H9 (cell line): Measurements from ENCODE around the gene DDI1. TPM values are rescaled to one million over a fixed set of nuclear protein-coding genes. Genes with fewer than 3 reads are reported as not detected.

ENCODE experiments used
- DNase-seq: peaks from one replicate; pipeline ENCODE4 v3.0.0-alpha.2; 2017
- H2AFZ ChIP-seq: one replicate; pipeline ENCODE4 v1.6.1; 2013; ENCODE audit warnings: mild to moderate bottlenecking, low read length, control low read depth, moderate library complexity
- H2AK5ac ChIP-seq: 2 replicates; pipeline ENCODE4 v1.6.1; 2013; ENCODE audit warnings: low read length, control low read depth, mixed read lengths; ENCODE audit not compliant: insufficient read length
- H2BK120ac ChIP-seq: one replicate; pipeline ENCODE4 v1.6.1; 2013; ENCODE audit warnings: low read depth, mild to moderate bottlenecking, low read length, control low read depth, inconsistent platforms; ENCODE audit not compliant: poor library complexity, severe bottlenecking
- H2BK12ac ChIP-seq: 2 replicates; pipeline ENCODE4 v1.6.1; 2013; ENCODE audit warnings: low read length, control low read depth, mixed read lengths, low read depth; ENCODE audit not compliant: insufficient read length
- H2BK15ac ChIP-seq: 2 replicates; pipeline ENCODE4 v1.6.1; 2013; ENCODE audit warnings: low read depth, low read length, control low read depth
- H2BK20ac ChIP-seq: one replicate; pipeline ENCODE4 v1.6.1; 2013; ENCODE audit warnings: low read depth, mild to moderate bottlenecking, low read length, control low read depth, inconsistent platforms; ENCODE audit not compliant: poor library complexity, severe bottlenecking
- H2BK5ac ChIP-seq: 2 replicates; pipeline ENCODE4 v1.6.1; 2013; ENCODE audit warnings: low read length, control low read depth, mixed read lengths; ENCODE audit not compliant: insufficient read length
- H3K14ac ChIP-seq: 2 replicates; pipeline ENCODE4 v1.6.1; 2013; ENCODE audit warnings: low read length, control low read depth; ENCODE audit not compliant: insufficient read depth
- H3K18ac ChIP-seq: 2 replicates; pipeline ENCODE4 v1.6.1; 2013; ENCODE audit warnings: low read depth, mild to moderate bottlenecking, mixed read lengths, low read length, control low read depth; ENCODE audit not compliant: insufficient read length
- H3K23ac ChIP-seq: 2 replicates; pipeline ENCODE4 v1.6.1; 2013; ENCODE audit warnings: low read length, control low read depth, mixed read lengths, low read depth; ENCODE audit not compliant: insufficient read length
- H3K23me2 ChIP-seq: 2 replicates; pipeline ENCODE4 v1.6.1; 2013; ENCODE audit warnings: low read depth, mild to moderate bottlenecking, mixed read lengths, low read length, control low read depth; ENCODE audit not compliant: insufficient read length, poor library complexity, severe bottlenecking
- H3K27ac ChIP-seq: 2 replicates; pipeline ENCODE4 v1.5.1; 2013; ENCODE audit warnings: low read length, control low read depth, mixed read lengths, low read depth; ENCODE audit not compliant: insufficient read length
- H3K27me3 ChIP-seq: 2 replicates; pipeline ENCODE4 v1.6.1; 2013; ENCODE audit warnings: low read length, control low read depth, inconsistent platforms; ENCODE audit not compliant: insufficient read depth
- H3K4ac ChIP-seq: 2 replicates; pipeline ENCODE4 v1.6.1; 2013; ENCODE audit warnings: low read depth, mild to moderate bottlenecking, control low read depth, inconsistent platforms, low read length, moderate library complexity
- H3K4me1 ChIP-seq: 2 replicates; pipeline ENCODE4 v1.6.1; 2013; ENCODE audit warnings: low read length, control low read depth, inconsistent platforms; ENCODE audit not compliant: insufficient read depth
- H3K4me2 ChIP-seq: 2 replicates; pipeline ENCODE4 v1.6.1; 2013; ENCODE audit warnings: low read length, control low read depth, mixed read lengths; ENCODE audit not compliant: insufficient read length, insufficient read depth
- H3K56ac ChIP-seq: 2 replicates; pipeline ENCODE4 v1.6.1; 2013; ENCODE audit warnings: low read depth, mild to moderate bottlenecking, mixed read lengths, low read length, control low read depth; ENCODE audit not compliant: insufficient read length
- H3K79me1 ChIP-seq: 2 replicates; pipeline ENCODE4 v1.6.1; 2013; ENCODE audit warnings: low read depth, mild to moderate bottlenecking, moderate library complexity, low read length, control low read depth, inconsistent platforms; ENCODE audit not compliant: insufficient read depth, poor library complexity, severe bottlenecking
- H3K79me2 ChIP-seq: 2 replicates; pipeline ENCODE4 v1.6.1; 2013; ENCODE audit warnings: low read length, control low read depth, inconsistent platforms; ENCODE audit not compliant: insufficient read depth
- H3K9ac ChIP-seq: 2 replicates; pipeline ENCODE4 v1.6.1; 2013; ENCODE audit warnings: low read length, control low read depth, mixed read lengths; ENCODE audit not compliant: insufficient read length; ENCODE audit errors: extremely low read depth
- H3K9me3 ChIP-seq: one replicate; pipeline ENCODE4 v1.6.1; 2013; ENCODE audit warnings: low read depth, low read length, inconsistent platforms; ENCODE audit not compliant: control insufficient read depth
- H3T11ph ChIP-seq: one replicate; pipeline ENCODE4 v1.6.1; 2013; ENCODE audit warnings: mild to moderate bottlenecking, low read length, control low read depth, inconsistent platforms
- H4K20me1 ChIP-seq: one replicate; pipeline ENCODE4 v1.6.1; 2013; ENCODE audit not compliant: control insufficient read depth, insufficient read length, insufficient read depth
- H4K5ac ChIP-seq: 2 replicates; pipeline ENCODE4 v1.6.1; 2013; ENCODE audit warnings: low read depth, mild to moderate bottlenecking, mixed read lengths, low read length, control low read depth; ENCODE audit not compliant: insufficient read length
- H4K8ac ChIP-seq: replicated peaks from 2 replicates; pipeline ENCODE4 v1.6.1; 2013; ENCODE audit warnings: low read length, control low read depth, mixed read lengths, low read depth; ENCODE audit not compliant: insufficient read length
- H4K91ac ChIP-seq: 2 replicates; pipeline ENCODE4 v1.6.1; 2013; ENCODE audit warnings: low read depth, mild to moderate bottlenecking, moderate library complexity, mixed read lengths, low read length, control low read depth; ENCODE audit not compliant: insufficient read length
- H3K27ac Mint-ChIP-seq, 3 experiments: 2 replicates in 2 of 3; 3 replicates in 1 of 3; pipeline ENCODE4 v1.8.0; 2020 to 2021; ENCODE audit warnings: mixed read lengths in 3 of 3, mild to moderate bottlenecking in 1 of 3, moderate library complexity in 1 of 3
- H3K27me3 Mint-ChIP-seq: 2 replicates; pipeline ENCODE4 v1.8.0; 2021; ENCODE audit warnings: low read depth, mild to moderate bottlenecking, moderate library complexity, mixed read lengths
- H3K36me3 Mint-ChIP-seq, 3 experiments: 2 replicates in 2 of 3; 3 replicates in 1 of 3; pipeline ENCODE4 v1.8.0; 2020 to 2021; ENCODE audit warnings: low read depth in 3 of 3, mixed read lengths in 3 of 3; ENCODE audit not compliant: insufficient read depth in 1 of 3
- H3K4me1 Mint-ChIP-seq, 2 experiments: 2 replicates each; pipeline ENCODE4 v1.8.0; 2020; ENCODE audit warnings: mixed read lengths in 2 of 2
- H3K4me3 Mint-ChIP-seq, 2 experiments: 2 replicates in 1 of 2; 3 replicates in 1 of 2; pipeline ENCODE4 v1.8.0; 2020 to 2021; ENCODE audit warnings: mild to moderate bottlenecking in 2 of 2, mixed read lengths in 2 of 2, moderate library complexity in 1 of 2
- H3K9me3 Mint-ChIP-seq, 2 experiments: 2 replicates in 1 of 2; 3 replicates in 1 of 2; pipeline ENCODE4 v1.8.0; 2020; ENCODE audit warnings: mild to moderate bottlenecking in 2 of 2, mixed read lengths in 2 of 2, moderate library complexity in 1 of 2
- CTCF ChIP-seq: fragments of 200-600 bp; sonication (generic); conservative IDR thresholded peaks from 3 replicates; pipeline ENCODE4 v1.8.0; 2021; ENCODE audit warnings: antibody characterized with exemption, mild to moderate bottlenecking
- WGBS: extraction: QIAGEN DNeasy Blood & Tissue Kit; methylation state at CpG from one replicate; pipeline ENCODE4 v1.1.7; 2013; ENCODE audit warnings: missing lambda C conversion rate, low lambda C conversion rate, mixed read lengths; ENCODE audit not compliant: insufficient read length; ENCODE audit errors: extremely low coverage; 5-methylcytosine and 5-hydroxymethylcytosine counted together
- total RNA-seq: library from RNA; stranded (reverse); gene quantifications from 2 replicates; pipeline ENCODE4 v1.2.1, GENCODE V29; 2021

Gene DDI1
- total RNA-seq, 1 experiment from 2014 or later: not detected

DNA sequence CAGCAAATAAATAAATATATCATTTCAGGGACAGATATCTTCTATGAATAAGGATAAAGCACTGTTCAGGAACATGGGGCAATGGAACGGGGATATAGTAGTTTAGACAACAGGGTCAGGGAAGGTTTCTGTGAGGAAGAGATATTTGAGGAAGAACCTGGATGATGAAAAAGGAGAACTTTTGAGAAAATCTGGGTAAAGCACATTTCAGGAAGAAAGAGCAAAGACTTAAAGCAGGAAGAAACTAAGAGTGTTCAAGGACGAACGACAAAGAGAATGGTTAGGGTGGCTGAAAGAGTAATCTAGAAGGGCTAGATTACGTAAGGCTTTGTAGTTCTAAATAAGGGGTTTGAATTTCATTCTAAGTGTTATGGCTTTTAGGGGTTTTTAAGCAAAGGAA is 12.7 kb downstream of the DDI1 start:
- TF ChIP-seq CTCF: no peak
- no peak for DNase-seq
- Mint-ChIP-seq H3K27ac (no peak overlapping the region), H3K4me1 (peaks cover 7 to 10% of the 10 kb centered on the region in 2 experiments), H3K27me3 (no peaks in the 10 kb centered on the region), H3K9me3 (no peaks in the 10 kb centered on the region), H3K4me3 (no peak overlapping the region), H3K36me3 (no peaks in the 10 kb centered on the region)
- Histone ChIP-seq H3K27me3 (no peaks in the 10 kb centered on the region), H3K9me3 (no peaks in the 10 kb centered on the region), H3K14ac (no peak overlapping the region), H3K79me1 (no peaks in the 10 kb centered on the region), H3K4me1 (0 out of 2 replicates have a peak, but pooled peaks cover 3% of the 10 kb centered on the region), H3T11ph (no peak overlapping the region), H3K4me2 (no peak overlapping the region), H2BK20ac (no peak overlapping the region), H2BK15ac (no peak overlapping the region), H2AK5ac (no peak overlapping the region), H4K91ac (no peak overlapping the region), H3K23me2 (no peaks in the 10 kb centered on the region), H2BK5ac (no peak overlapping the region), H3K9ac (no peak overlapping the region), H3K27ac (no peak overlapping the region), H3K18ac (no peak overlapping the region), H4K20me1 (no peaks in the 10 kb centered on the region), H4K8ac (no peak overlapping the region), H2AFZ (no peak overlapping the region), H2BK120ac (no peak overlapping the region), H3K23ac (no peak overlapping the region), H3K4ac (no peak overlapping the region), H3K56ac (no peak overlapping the region), H2BK12ac (no peak overlapping the region), H3K79me2 (no peaks in the 10 kb centered on the region), H4K5ac (no peak overlapping the region)
- no CpG with 5 or more reads among the region's 4 CpGs for WGBS
